ENCODE measurements around the gene RPN2. TPM values are rescaled to one million over a fixed set of nuclear protein-coding genes. Genes with fewer than 3 reads are reported as not detected.
"Not testable (repeated sequence)": the region's sequence is repeated elsewhere in the genome, so short reads cannot be mapped to it uniquely, and the experiment has no call there.

RPN2 gene
- total RNA-seq, 4 donors from 2014 or later: 82.3 to 196 (median 105) TPM

- no peak overlapping the region for H3K27ac ChIP-seq
- H3K36me3 ChIP-seq: no peaks in the 10 kb centered on the region
- TF ChIP-seq, protein P1, sequence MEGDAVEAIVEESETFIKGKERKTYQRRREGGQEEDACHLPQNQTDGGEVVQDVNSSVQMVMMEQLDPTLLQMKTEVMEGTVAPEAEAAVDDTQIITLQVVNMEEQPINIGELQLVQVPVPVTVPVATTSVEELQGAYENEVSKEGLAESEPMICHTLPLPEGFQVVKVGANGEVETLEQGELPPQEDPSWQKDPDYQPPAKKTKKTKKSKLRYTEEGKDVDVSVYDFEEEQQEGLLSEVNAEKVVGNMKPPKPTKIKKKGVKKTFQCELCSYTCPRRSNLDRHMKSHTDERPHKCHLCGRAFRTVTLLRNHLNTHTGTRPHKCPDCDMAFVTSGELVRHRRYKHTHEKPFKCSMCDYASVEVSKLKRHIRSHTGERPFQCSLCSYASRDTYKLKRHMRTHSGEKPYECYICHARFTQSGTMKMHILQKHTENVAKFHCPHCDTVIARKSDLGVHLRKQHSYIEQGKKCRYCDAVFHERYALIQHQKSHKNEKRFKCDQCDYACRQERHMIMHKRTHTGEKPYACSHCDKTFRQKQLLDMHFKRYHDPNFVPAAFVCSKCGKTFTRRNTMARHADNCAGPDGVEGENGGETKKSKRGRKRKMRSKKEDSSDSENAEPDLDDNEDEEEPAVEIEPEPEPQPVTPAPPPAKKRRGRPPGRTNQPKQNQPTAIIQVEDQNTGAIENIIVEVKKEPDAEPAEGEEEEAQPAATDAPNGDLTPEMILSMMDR (IDR thresholded peaks at IDR 0.05): no peak
- no peak for TF ChIP-seq EP300 (IDR thresholded peaks at IDR 0.05; ENCODE audit: low read depth)
- TF ChIP-seq POLR2A (IDR thresholded peaks at IDR 0.05): no peak
- TF ChIP-seq POLR2AphosphoS5 (IDR thresholded peaks at IDR 0.05): no peak
- no peak overlapping the region for H3K4me3 ChIP-seq
- intact Hi-C loops (cut with DNase I; ENCODE audit: low total_unique reads) (no loop called here), in situ Hi-C loops (cut with MboI; ENCODE audit: low pct_ligation_motif_present in 1 of 4, low pct_unique_long_range_greater_than_20kb in 1 of 4, low sequenced_read_pairs in 3 of 4) (no loop called here)
- 79 to 86% methylated on average over 3 of the region's 3 CpGs for WGBS, 2 donors (ENCODE audit: low coverage in 1 of 2)
- no peaks in the 10 kb centered on the region for H3K9me3 ChIP-seq
- H3K27me3 ChIP-seq: no peaks in the 10 kb centered on the region
- H3K4me1 ChIP-seq: no peaks in the 10 kb centered on the region
- no peak for DNase-seq
Measured at GRCh38 chr20:37142708-37143107, 36.4 kb upstream of the RPN2 start.

DNA sequence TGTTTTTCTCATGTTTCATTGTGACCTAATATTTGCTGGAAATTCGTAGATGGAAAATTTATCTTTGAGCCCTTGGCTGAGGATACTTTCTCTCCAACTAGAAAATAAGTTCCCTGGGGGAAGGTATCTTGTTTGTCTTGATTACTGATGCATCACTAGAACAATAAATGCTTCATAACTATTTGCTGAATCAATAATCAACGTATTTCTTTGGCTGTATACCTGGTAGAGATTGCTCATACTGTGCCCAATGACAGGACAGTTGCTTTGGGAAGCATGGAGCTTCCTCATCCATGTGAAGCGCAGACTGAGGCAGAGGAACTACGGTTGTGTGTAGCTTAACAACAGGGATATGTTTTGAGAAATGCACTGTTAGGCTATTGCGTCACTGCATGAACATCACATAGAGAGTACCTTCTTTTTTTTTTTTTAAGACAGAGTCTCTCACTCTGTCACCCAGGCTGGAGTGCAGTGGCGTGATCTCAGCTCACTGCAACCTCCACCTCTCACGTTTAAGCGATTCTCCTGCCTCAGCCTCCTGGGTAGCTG, 34.2 kb upstream of the RPN2 start:
- H3K4me3 ChIP-seq: no peak overlapping the region
- no peak for TF ChIP-seq EP300 (IDR thresholded peaks at IDR 0.05; ENCODE audit: low read depth)
- no peaks in the 10 kb centered on the region for H3K27me3 ChIP-seq
- intact Hi-C loops (cut with DNase I; ENCODE audit: low total_unique reads): no loop called here
- in situ Hi-C loops (cut with MboI; ENCODE audit: low pct_ligation_motif_present in 1 of 4, low pct_unique_long_range_greater_than_20kb in 1 of 4, low sequenced_read_pairs in 3 of 4): no loop called here
- 91 to 100% methylated on average over 2 to 8 of the region's 8 CpGs for WGBS, 2 donors (ENCODE audit: low coverage in 1 of 2)
- no peaks in the 10 kb centered on the region for H3K4me1 ChIP-seq
- no peak overlapping the region for H3K27ac ChIP-seq
- H3K36me3 ChIP-seq: no peaks in the 10 kb centered on the region
- no peaks in the 10 kb centered on the region for H3K9me3 ChIP-seq
- no peak for DNase-seq

GRCh38 chr20:37147250-37147649, 31.9 kb upstream of the RPN2 start:
- in situ Hi-C loops (cut with MboI; ENCODE audit: low pct_ligation_motif_present in 1 of 4, low pct_unique_long_range_greater_than_20kb in 1 of 4, low sequenced_read_pairs in 3 of 4) (no loop called here), intact Hi-C loops (cut with DNase I; ENCODE audit: low total_unique reads) (no loop called here)
- H3K27me3 ChIP-seq: no peaks in the 10 kb centered on the region
- no peaks in the 10 kb centered on the region for H3K36me3 ChIP-seq
- no peak overlapping the region for H3K4me3 ChIP-seq
- 100% methylated on average over 1 to 6 of the region's 6 CpGs for WGBS, 2 donors (ENCODE audit: low coverage in 1 of 2)
- H3K4me1 ChIP-seq: no peaks in the 10 kb centered on the region
- H3K27ac ChIP-seq: no peak overlapping the region
- no peak for TF ChIP-seq EP300 (IDR thresholded peaks at IDR 0.05; ENCODE audit: low read depth)
- TF ChIP-seq POLR2AphosphoS5 (IDR thresholded peaks at IDR 0.05): no peak
- DNase-seq: no peak
- H3K9me3 ChIP-seq: no peaks in the 10 kb centered on the region

DNA sequence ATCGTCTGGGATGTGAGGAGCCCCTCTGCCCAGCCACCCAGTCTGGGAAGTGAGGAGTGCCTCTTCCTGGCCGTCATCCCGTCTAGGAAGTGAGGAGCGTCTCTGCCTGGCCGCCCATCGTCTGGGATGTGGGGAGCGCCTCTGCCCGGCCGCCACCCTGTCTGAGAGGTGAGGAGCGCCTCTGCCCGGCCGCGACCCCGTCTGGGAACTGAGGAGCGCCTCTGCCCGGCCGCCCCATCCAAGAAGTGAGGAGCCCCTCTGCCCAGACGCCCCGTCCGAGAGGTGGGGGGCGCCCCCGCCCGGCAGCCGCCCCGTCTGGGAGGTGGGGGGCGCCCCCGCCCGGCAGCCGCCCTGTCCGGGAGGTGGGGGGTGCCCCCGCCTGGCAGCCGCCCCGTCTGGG, 28.3 kb upstream of the RPN2 start:
- H3K36me3 ChIP-seq; H3K4me1 ChIP-seq; H3K9me3 ChIP-seq; in situ Hi-C loops (cut with MboI; ENCODE audit: low pct_ligation_motif_present in 1 of 4, low pct_unique_long_range_greater_than_20kb in 1 of 4, low sequenced_read_pairs in 3 of 4); H3K27ac ChIP-seq; H3K4me3 ChIP-seq; intact Hi-C loops (cut with DNase I; ENCODE audit: low total_unique reads); H3K27me3 ChIP-seq; DNase-seq: not testable (repeated sequence)
- WGBS, 2 donors (ENCODE audit: low coverage in 1 of 2): 80% methylated on average over 1 of the region's 33 CpGs; no CpG with 5 or more reads in 1 of the 2 donors

DNA sequence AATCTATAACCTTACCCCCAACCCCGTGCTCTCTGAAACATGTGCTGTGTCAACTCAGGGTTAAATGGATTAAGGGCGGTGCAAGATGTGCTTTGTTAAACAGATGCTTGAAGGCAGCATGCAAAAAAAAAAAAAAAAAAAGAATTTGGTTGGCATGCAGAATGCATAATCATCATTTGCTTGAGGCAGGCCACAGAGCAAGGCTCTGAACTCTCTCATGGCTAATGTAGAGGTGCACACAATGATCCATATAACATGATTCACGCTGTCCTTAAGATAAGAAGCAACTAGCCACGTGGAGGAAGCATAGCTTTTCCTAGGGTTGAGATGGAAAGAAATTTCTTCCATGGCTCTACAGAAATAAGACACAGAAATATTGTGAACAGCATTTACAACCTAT, 27.6 kb upstream of the RPN2 start:
- intact Hi-C loops (cut with DNase I; ENCODE audit: low total_unique reads): no loop called here

GRCh38 chr20:37152284-37152683, 26.8 kb upstream of the RPN2 start:
- Histone ChIP-seq H3K36me3 (no peaks in the 10 kb centered on the region), H3K4me1 (no peaks in the 10 kb centered on the region), H3K27me3 (no peaks in the 10 kb centered on the region), H3K4me3 (no peak overlapping the region), H3K27ac (no peak overlapping the region), H3K9me3 (no peaks in the 10 kb centered on the region)
- 84 to 94% methylated on average over 5 to 7 of the region's 7 CpGs for WGBS, 2 donors (ENCODE audit: low coverage in 1 of 2)
- DNase-seq: no peak
- no peak for TF ChIP-seq EP300 (IDR thresholded peaks at IDR 0.05; ENCODE audit: low read depth)
- TF ChIP-seq POLR2A (IDR thresholded peaks at IDR 0.05): no peak
- TF ChIP-seq POLR2AphosphoS5 (IDR thresholded peaks at IDR 0.05): no peak
- TF ChIP-seq, protein P1 (IDR thresholded peaks at IDR 0.05): no peak
- intact Hi-C loops (cut with DNase I; ENCODE audit: low total_unique reads) (no loop called here), in situ Hi-C loops (cut with MboI; ENCODE audit: low pct_ligation_motif_present in 1 of 4, low pct_unique_long_range_greater_than_20kb in 1 of 4, low sequenced_read_pairs in 3 of 4) (no loop called here)

More for the DNA sequence above, 27.6 kb upstream of the RPN2 start:
- H3K36me3 ChIP-seq: no peaks in the 10 kb centered on the region
- H3K27me3 ChIP-seq: no peaks in the 10 kb centered on the region
- no peak for TF ChIP-seq EP300 (IDR thresholded peaks at IDR 0.05; ENCODE audit: low read depth)
- TF ChIP-seq POLR2AphosphoS5 (IDR thresholded peaks at IDR 0.05): no peak
- H3K27ac ChIP-seq: no peak overlapping the region
- DNase-seq: no peak
- 86 to 92% methylated on average over 4 of the region's 4 CpGs for WGBS, 2 donors (ENCODE audit: low coverage in 1 of 2)
- in situ Hi-C loops (cut with MboI; ENCODE audit: low pct_ligation_motif_present in 1 of 4, low pct_unique_long_range_greater_than_20kb in 1 of 4, low sequenced_read_pairs in 3 of 4): no loop called here
- no peaks in the 10 kb centered on the region for H3K4me1 ChIP-seq
- H3K9me3 ChIP-seq: no peaks in the 10 kb centered on the region
- no peak overlapping the region for H3K4me3 ChIP-seq
